ELR (cell line): ENCODE results near the gene METTL3.
"Not testable (repeated sequence)": the region's sequence is repeated elsewhere in the genome, so short reads cannot be mapped to it uniquely, and the experiment has no call there.

Source experiments
- DNase-seq: peaks from one replicate; pipeline ENCODE4 v3.0.0-alpha.2; 2015; ENCODE audit warnings: low read depth

METTL3 gene

GRCh38 chr14:21510735-21511657 lies at the start of gene METTL3:
TSS of gene METTL3 (minus strand) at chr14:21511340. CDS start at chr14:21511223, 117 bp downstream.
- peak; percentile 99 for DNase-seq

DNA sequence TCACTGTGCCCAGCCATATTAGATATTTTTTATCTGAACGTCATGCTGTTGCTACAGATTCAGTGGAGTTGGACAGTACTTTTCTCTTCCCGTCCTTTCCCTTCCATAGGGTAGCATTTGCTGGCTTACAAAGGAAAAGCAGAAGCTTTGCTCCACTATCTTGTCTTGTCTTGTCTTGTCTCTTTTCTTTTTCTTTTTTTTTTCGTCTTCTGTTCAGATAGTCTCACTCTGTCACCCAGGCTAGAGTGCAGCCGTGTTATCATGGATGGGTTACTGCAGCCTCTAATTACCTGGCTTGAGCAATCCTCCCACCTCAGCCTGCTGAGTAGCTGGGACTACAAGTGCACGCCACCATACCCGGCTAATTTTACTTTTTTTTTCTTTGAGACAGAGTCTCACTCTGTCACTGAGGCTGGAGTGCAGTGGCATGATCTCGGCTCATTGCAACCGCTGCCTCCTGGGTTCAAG lies 47.6 kb upstream of the METTL3 start:
- DNase-seq, result no peak

- DNase-seq, result peak; percentile 84
Observed at GRCh38 chr14:21557084-21557901, 46.2 kb upstream of the METTL3 start.

DNA sequence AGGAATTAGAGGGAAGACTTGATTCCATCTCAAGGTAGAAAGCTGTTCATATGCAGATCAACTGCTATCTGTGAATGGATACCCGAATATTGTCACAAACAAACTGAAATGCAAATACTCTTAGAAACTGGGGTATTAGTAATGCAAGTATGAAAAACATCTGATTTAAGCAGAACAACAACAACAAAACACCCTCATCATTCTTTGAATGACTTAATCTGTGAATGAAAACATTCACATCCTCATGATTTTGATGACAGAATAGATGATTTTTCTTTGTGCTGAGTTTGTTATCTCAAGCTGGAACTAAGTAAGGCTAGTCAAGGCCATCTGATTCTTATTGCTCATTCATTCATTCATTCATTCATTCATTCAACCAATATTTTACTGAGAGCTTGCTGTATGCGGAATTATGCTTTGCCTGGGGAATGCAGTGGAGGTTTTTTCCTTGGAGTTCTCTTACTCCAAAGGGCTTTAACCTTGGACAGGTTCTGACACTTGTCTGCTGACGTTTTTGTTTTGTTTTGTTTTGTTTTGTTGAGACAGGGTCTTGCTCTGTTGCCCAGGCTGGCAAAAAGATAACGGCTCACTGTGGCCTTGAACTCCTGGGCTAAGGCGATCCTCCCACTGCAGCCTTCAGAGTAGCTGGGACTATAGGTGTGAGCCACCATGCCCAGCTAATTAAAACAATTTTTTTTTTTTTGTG lies 45.4 kb upstream of the METTL3 start:
- DNase-seq, result no peak

DNA sequence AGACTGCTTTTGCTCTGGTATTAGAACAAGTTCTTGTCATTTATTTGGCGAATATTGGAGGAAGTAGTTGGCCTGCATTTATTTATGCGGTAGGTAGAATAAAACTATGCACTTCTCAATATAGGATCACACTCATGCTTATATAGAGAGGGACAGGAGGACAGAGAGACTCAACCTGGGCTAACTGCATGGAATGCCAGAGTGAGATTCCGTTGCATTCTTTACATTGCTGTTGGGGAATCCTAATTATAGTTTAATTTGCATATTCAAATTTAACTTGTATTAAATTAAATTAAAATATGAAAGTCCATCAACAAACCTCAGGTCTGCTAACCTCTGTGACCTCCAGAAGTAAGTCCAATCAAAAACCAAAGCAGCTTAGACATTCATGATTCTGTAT lies 42.1 kb upstream of the METTL3 start:
- DNase-seq, result no peak

- not testable (repeated sequence) for DNase-seq
Observed at GRCh38 chr14:21544588-21544987, 33.4 kb upstream of the METTL3 start.

GRCh38 chr14:21543963-21544362 lies 32.8 kb upstream of the METTL3 start:
- no peak for DNase-seq

- DNase-seq, result no peak
Observed at GRCh38 chr14:21543521-21543960, 32.4 kb upstream of the METTL3 start.

- no peak for DNase-seq
Observed at GRCh38 chr14:21541413-21542074, 30.4 kb upstream of the METTL3 start.

DNA sequence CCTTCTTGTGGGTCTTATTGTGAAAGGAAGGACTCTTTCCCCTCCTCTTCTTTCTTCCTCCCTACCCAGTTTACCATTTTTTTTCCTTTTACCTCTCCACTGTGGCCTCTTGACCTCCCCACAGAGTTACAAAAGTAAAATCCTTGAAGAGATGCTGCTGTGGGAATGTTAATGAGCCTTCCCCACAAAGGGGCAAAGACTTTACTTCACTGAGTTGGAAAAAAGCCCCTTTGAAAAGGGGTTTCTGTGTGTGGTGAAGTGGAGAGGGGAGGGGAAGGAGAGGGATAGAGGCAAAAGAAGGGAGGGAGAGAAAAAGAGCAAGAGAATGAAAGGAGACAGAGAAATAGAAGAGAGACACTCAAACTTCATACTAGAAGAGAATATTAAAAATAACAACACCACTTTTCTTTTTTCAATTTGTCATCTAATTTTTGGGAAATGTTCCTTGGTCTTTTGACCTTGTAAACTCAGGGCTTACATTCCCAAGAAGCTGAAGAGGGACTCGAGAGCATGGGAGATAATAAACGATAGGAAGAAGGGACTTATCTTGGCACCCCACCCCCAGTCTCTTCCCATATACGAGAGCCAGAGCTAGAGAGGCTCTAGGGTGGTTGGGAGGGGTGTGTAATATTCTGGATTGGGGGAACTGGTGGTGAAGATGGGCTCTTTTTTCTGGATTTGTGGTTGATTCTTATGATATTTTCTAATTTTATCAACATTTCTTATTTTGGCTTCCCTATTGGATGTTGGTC lies 28.2 kb upstream of the METTL3 start:
- DNase-seq, result no peak

GRCh38 chr14:21537090-21537424 lies 25.9 kb upstream of the METTL3 start:
- no peak for DNase-seq

DNA sequence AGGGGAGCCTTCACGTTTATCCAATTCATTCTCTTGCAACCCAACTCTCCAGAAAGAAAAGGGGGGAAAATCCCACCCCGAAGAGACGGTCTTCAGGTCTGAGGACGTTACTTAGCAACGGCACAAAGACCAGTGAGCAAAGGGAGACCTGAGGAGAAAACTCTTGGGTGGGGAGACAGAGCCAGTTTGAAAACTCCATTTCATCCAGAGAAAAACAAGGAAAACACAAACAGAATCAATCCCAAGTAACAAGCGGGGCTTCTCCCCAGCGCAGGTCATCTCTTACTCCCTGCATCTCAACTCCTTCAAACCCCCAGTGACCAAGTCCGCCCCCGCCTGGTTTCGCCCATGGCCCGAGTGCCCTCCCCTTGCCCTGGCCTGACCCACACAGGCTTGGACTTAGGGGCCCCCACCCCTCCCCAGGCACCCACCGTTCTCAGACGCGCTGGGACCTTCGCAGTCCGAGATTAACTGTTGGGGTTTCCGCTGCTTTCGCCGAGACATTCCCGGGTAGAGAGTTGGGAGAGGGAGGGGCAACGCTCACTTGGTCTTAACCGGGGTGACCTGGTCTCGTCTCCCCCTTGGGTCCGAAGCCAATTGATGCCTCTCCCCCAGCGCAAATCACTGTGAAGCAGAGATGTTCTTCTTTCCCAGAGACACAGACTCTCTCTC lies 25.4 kb upstream of the METTL3 start:
- no peak for DNase-seq

DNA sequence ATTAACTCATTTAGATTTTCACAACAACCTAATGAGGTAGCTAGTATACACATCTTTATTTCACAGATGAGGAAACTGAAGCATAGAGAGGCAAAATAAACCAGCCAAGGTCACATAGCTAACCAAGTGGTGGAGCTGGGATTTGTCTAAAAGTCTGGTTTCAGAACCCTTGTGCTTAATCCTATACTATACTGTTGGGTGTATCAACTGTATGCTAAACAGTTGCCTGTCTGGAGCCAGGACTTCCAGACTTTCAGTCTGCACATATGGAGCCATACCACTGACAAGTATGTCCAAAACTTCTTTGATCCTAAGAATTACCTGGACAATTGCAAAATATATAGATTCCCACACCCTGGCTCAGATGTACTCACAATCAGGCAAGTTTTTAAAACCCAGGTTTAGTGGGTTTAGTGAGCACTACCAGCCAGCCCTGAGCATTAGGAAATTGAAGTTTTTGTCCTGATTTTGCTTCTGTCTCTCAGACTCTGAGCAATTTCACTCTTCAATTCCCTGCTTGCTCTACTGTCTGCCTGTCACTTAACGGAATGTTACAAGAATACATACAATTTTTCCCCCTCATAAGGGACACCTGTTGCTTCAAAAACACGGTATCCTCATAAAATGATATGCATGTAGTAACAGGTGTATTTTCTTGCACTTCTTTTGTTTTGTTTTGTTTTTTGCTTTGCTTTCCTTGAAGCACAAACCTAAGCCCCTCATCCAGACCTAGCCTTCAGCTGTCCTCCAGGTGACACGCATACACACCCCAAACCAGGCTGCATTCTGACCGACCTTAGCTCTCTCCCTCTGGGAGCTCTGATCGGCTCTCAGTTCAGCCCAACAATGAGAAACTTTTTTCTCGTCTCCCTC lies 24.6 kb upstream of the METTL3 start:
- DNase-seq, result no peak

- DNase-seq, result no peak
Observed at GRCh38 chr14:21534576-21534975, 23.4 kb upstream of the METTL3 start.

GRCh38 chr14:21533294-21533693 lies 22.2 kb upstream of the METTL3 start:
- no peak for DNase-seq

GRCh38 chr14:21529515-21529914 lies 18.4 kb upstream of the METTL3 start:
- no peak for DNase-seq

DNA sequence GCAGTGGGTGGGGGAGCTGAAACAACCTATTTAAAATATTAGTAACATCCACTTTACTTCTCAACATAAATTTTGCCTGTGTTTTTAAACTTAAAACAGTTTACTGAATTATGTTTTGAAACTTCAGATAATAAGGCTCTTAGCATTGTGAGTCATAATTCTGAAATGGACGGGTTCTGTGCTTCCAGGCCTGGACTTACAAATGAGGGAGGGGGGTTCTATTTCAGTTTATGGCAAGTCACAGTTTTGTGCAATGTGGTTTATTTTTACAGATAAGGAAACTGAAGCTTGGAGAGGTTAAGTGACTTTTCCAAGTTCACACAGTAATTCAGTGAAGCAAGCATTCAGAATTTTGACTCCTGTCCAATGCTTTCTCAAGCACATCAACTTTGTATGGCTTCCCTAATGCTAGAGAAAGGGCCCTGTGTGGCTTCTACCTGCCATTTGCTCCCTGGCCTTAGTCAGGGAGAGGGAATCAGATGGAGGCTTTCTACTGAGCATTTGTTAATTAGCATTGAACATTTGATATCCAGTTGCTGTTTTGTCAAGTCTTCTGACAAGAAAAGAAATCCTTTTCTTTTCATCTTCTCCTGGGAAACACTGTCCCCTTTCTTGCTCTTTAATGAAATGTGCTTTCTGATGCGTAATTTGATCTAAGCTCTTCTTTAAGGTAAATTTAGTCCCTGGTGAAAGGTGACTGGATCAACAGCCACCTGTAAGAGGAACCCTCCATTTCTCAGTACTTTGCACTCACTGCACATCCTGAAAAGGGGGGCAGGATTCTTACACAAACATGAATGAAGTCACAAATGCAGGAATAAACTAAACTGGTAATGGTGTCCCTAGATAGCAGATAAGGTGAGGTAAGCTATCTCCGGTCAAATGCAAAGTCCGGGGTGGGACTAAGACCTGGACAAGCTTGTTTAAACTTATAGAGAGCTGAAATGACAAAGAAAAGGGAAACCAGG lies 17.5 kb upstream of the METTL3 start:
- no peak for DNase-seq

- DNase-seq, result no peak
Observed at GRCh38 chr14:21527318-21527679, 16.2 kb upstream of the METTL3 start.
